B cell (primary cell): ENCODE measurements around the gene RASA2. TPM values are rescaled to one million over a fixed set of nuclear protein-coding genes. Genes with fewer than 3 reads are reported as not detected.

ENCODE experiments used
- ATAC-seq: fragments of 200-7000 bp; cut with Tn5 transposase; one replicate; pipeline ENCODE4 v1.10.0; 2021; ENCODE audit warnings: low read depth, mild to moderate bottlenecking, moderate number of reproducible peaks, moderate library complexity
- CTCF ChIA-PET: fragments of 350-600 bp; sonication (Branson Sonifier 250); formaldehyde crosslinking; loops from one replicate; lab custom pipeline; 2021; ENCODE audit warnings: antibody characterized with exemption, inconsistent platforms; lab: Charles Lee
- POLR2A ChIA-PET: fragments of 350-600 bp; sonication (Branson Sonifier 250); formaldehyde crosslinking; loops from one replicate; lab custom pipeline; 2021; ENCODE audit warnings: antibody characterized with exemption; lab: Charles Lee
- DNase-seq: peaks from one replicate; pipeline ENCODE4 v3.0.0; 2013
- H2AFZ ChIP-seq: 2 replicates; pipeline ENCODE4 v1.6.1; 2012; ENCODE audit warnings: mild to moderate bottlenecking, low read depth, low read length; ENCODE audit not compliant: insufficient read depth, poor library complexity, severe bottlenecking
- H3K27ac ChIP-seq, 2 donors: 1 replicate in 1 of 2; 2 replicates in 1 of 2; pipeline ENCODE4 v1.5.1; 2012 to 2013; ENCODE audit warnings: low read length in 2 of 2, mild to moderate bottlenecking in 2 of 2, moderate library complexity in 1 of 2
- H3K27me3 ChIP-seq, 4 experiments: fragments of 200-600 bp in 1 of 4; sonication (generic) in 1 of 4; replicated peaks in 1 of 4; 1 replicate in 2 of 4; 2 replicates in 2 of 4; pipeline versions ENCODE4 v1.6.1 to v1.7.0; 2013 to 2016; ENCODE audit warnings: low read length in 3 of 4, mild to moderate bottlenecking in 2 of 4, mixed read lengths in 1 of 4, moderate library complexity in 1 of 4; ENCODE audit not compliant: insufficient read depth in 4 of 4, control insufficient read depth in 3 of 4; ENCODE audit errors: control extremely low read depth in 1 of 4
- H3K36me3 ChIP-seq, 2 experiments: replicated peaks in 1 of 2; 1 replicate in 1 of 2; 2 replicates in 1 of 2; pipeline versions ENCODE4 v1.6.1 to v1.7.1; 2013; ENCODE audit warnings: low read length in 1 of 2; ENCODE audit not compliant: insufficient read depth in 2 of 2, control insufficient read depth in 1 of 2; ENCODE audit errors: control extremely low read depth in 1 of 2, extremely low read depth in 1 of 2
- H3K4me1 ChIP-seq, 2 donors: fragments of 200-600 bp in 1 of 2; sonication (generic) in 1 of 2; 1 replicate in 1 of 2; 2 replicates in 1 of 2; pipeline versions ENCODE4 v1.5.1 to v1.6.1; 2013 to 2017; ENCODE audit warnings: low read length in 2 of 2; ENCODE audit not compliant: control insufficient read depth in 2 of 2, insufficient read depth in 2 of 2
- H3K4me2 ChIP-seq: replicated peaks from 2 replicates; pipeline ENCODE3; 2012; ENCODE audit warnings: mild to moderate bottlenecking, low read depth, low read length; ENCODE audit not compliant: poor library complexity, severe bottlenecking
- H3K4me3 ChIP-seq, 5 experiments: fragments of 200-600 bp in 1 of 5; sonication (generic) in 1 of 5; 1 replicate in 3 of 5; 2 replicates in 2 of 5; pipeline versions ENCODE4 v1.5.1 to v1.7.0; 2011 to 2016; ENCODE audit warnings: low read length in 4 of 5, mild to moderate bottlenecking in 4 of 5, low read depth in 2 of 5, control low read depth in 1 of 5, moderate library complexity in 1 of 5; ENCODE audit not compliant: insufficient read depth in 1 of 5; ENCODE audit errors: control extremely low read depth in 1 of 5, extremely low read depth in 1 of 5
- H3K79me2 ChIP-seq: fragments of 200-600 bp; sonication (generic); one replicate; pipeline ENCODE4 v1.6.0; 2016; ENCODE audit warnings: low read length; ENCODE audit not compliant: control insufficient read depth, insufficient read depth
- H3K9ac ChIP-seq: fragments of 200-600 bp; sonication (generic); 2 replicates; pipeline ENCODE4 v1.6.1; 2017; ENCODE audit warnings: mild to moderate bottlenecking, low read length, moderate library complexity
- H3K9me3 ChIP-seq, 3 donors: one replicate each; pipeline versions ENCODE4 v1.6.1 to v1.7.1; 2013; ENCODE audit warnings: low read length in 2 of 3; ENCODE audit not compliant: control insufficient read depth in 2 of 3, insufficient read depth in 1 of 3; ENCODE audit errors: control extremely low read depth in 1 of 3
- H4K20me1 ChIP-seq: 2 replicates; pipeline ENCODE4 v1.6.0; 2012; ENCODE audit warnings: mild to moderate bottlenecking, low read length; ENCODE audit not compliant: insufficient read depth, control insufficient read depth, poor library complexity, severe bottlenecking
- H3K27ac Mint-ChIP-seq: one replicate; pipeline ENCODE4 v1.8.0; 2021; ENCODE audit warnings: mixed read lengths
- H3K27me3 Mint-ChIP-seq: one replicate; pipeline ENCODE4 v1.8.0; 2021; ENCODE audit warnings: mixed read lengths
- H3K4me1 Mint-ChIP-seq: one replicate; pipeline ENCODE4 v1.8.0; 2021; ENCODE audit warnings: mixed read lengths
- H3K4me3 Mint-ChIP-seq: one replicate; pipeline ENCODE4 v1.8.0; 2021; ENCODE audit warnings: mixed read lengths
- H3K9me3 Mint-ChIP-seq: one replicate; pipeline ENCODE4 v1.8.0; 2022; ENCODE audit warnings: mixed read lengths; ENCODE audit not compliant: insufficient read depth
- CTCF ChIP-seq: fragments of 200-600 bp; IDR thresholded peaks from one replicate; pipeline ENCODE4 v1.8.0; 2022; ENCODE audit warnings: antibody characterized with exemption, mild to moderate bottlenecking
- EZH2 ChIP-seq: IDR thresholded peaks from 2 replicates; pipeline ENCODE4 v1.6.1; 2012; ENCODE audit warnings: borderline replicate concordance, low read depth, mild to moderate bottlenecking, moderate library complexity, low read length; ENCODE audit not compliant: insufficient read depth, poor library complexity, severe bottlenecking
- WGBS: methylation state at CpG from one replicate; pipeline ENCODE4 v1.1.5; 2013; ENCODE audit warnings: missing lambda C conversion rate; ENCODE audit not compliant: insufficient coverage; 5-methylcytosine and 5-hydroxymethylcytosine counted together
- intact Hi-C: fragments of 100-400 bp; cut with micrococcal nuclease; formaldehyde crosslinking; loops from one replicate; pipeline ENCODE4 v1.10.0; 2022
- polyA plus RNA-seq: library from polyadenylated mRNA; depleted of rRNA; stranded (reverse); fragments of >200 nt; gene quantifications from 2 replicates; pipeline ENCODE4 v1.2.3, GENCODE V29; 2012
- total RNA-seq, 2 donors: library from RNA; stranded (reverse); fragments of 120-200 nt in 1 of 2; gene quantifications; 1 replicate in 1 of 2; 2 replicates in 1 of 2; pipeline versions ENCODE4 v1.2.3 to v1.2.4, GENCODE V29; 2013 to 2022

The RASA2 gene
- total and polyA plus RNA-seq, 2 donors (not counting 1 experiment from before 2014, with no cell fraction given) = 12.3 to 47.7 TPM

GRCh38 chr3:141663993-141664392 lies 177.2 kb downstream of the RASA2 start:
- no peaks in the 10 kb centered on the region for H4K20me1 ChIP-seq
- H3K9ac ChIP-seq = no peak overlapping the region
- H3K36me3 ChIP-seq = no peaks in the 10 kb centered on the region
- no peak overlapping the region for H3K4me3 Mint-ChIP-seq
- no peak overlapping the region for H3K4me3 ChIP-seq
- no peak for ATAC-seq
- H3K9me3 Mint-ChIP-seq = no peaks in the 10 kb centered on the region
- H3K4me1 Mint-ChIP-seq = peaks cover 6% of the 10 kb centered on the region
- no peaks in the 10 kb centered on the region for H3K79me2 ChIP-seq
- ChIA-PET CTCF (no interaction called here), POLR2A (no interaction called here)
- H3K27ac ChIP-seq = no peak overlapping the region
- H3K4me1 ChIP-seq = peaks cover 9 to 10% of the 10 kb centered on the region in 2 donors
- no peak overlapping the region for H3K4me2 ChIP-seq
- no peak overlapping the region for H3K27ac Mint-ChIP-seq
- H2AFZ ChIP-seq = no peak overlapping the region
- intact Hi-C loops = no loop called here
- TF ChIP-seq EZH2 (no peak), CTCF (no peak)
- H3K27me3 Mint-ChIP-seq = peaks cover 47% of the 10 kb centered on the region
- no peak for DNase-seq
- peaks cover 0 to 37% (median 15%) of the 10 kb centered on the region in 4 experiments for H3K27me3 ChIP-seq
- 95% methylated on average over 8 of the region's 8 CpGs for WGBS
- peaks cover 3 to 22% (median 5%) of the 10 kb centered on the region in 3 donors for H3K9me3 ChIP-seq

Other genes starting within 250 kb of the RASA2 start
- 71.2 TPM in 2 replicates for gene ZBTB38, start 118.5 kb upstream of the RASA2 start, total RNA-seq
- gene ZBTB38, start 118.5 kb upstream of the RASA2 start, polyA plus RNA-seq = 8.1 and 13.8 TPM in 2 replicates